Measurements from ENCODE around the gene CEP162.

The CEP162 gene

DNA sequence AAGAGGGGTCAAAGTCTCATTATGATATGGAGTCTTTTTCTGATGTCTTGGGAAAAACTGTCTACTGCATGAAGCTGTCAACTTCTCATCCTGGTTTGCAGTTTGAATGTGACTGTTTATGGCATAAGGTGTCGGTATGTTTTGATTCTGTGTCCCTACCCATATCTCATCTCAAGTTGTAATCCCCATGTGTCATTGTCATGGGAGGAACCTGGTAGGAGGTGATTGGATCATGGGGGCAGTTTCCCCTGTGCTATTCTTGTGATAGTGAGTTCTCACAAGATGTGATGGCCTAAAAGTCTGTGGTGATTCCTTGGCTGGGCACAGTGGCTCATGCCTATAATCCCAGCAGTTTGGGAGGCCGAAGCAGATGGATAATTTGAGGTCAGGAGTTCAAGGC is 146.2 kb downstream of the CEP162 start:
- no peaks in the 10 kb centered on the region for H3K4me1 ChIP-seq (ENCODE audit: control insufficient read depth, insufficient read depth, low read length)
- no peaks in the 10 kb centered on the region for H3K9me3 ChIP-seq (ENCODE audit: control insufficient read depth, insufficient read depth, low read depth, low read length)
- no peaks in the 10 kb centered on the region for H3K36me3 ChIP-seq (ENCODE audit: control insufficient read depth in 2 of 2, insufficient read depth in 1 of 2, low read length in 2 of 2)
- TF ChIP-seq ZNF155 (tag by site-specific recombination; IDR thresholded peaks at IDR 0.05) = no peak
- TF ChIP-seq, protein P1, sequence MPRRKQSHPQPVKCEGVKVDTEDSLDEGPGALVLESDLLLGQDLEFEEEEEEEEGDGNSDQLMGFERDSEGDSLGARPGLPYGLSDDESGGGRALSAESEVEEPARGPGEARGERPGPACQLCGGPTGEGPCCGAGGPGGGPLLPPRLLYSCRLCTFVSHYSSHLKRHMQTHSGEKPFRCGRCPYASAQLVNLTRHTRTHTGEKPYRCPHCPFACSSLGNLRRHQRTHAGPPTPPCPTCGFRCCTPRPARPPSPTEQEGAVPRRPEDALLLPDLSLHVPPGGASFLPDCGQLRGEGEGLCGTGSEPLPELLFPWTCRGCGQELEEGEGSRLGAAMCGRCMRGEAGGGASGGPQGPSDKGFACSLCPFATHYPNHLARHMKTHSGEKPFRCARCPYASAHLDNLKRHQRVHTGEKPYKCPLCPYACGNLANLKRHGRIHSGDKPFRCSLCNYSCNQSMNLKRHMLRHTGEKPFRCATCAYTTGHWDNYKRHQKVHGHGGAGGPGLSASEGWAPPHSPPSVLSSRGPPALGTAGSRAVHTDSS (tag by site-specific recombination; IDR thresholded peaks at IDR 0.05) = no peak
- TF ChIP-seq, protein P2, sequence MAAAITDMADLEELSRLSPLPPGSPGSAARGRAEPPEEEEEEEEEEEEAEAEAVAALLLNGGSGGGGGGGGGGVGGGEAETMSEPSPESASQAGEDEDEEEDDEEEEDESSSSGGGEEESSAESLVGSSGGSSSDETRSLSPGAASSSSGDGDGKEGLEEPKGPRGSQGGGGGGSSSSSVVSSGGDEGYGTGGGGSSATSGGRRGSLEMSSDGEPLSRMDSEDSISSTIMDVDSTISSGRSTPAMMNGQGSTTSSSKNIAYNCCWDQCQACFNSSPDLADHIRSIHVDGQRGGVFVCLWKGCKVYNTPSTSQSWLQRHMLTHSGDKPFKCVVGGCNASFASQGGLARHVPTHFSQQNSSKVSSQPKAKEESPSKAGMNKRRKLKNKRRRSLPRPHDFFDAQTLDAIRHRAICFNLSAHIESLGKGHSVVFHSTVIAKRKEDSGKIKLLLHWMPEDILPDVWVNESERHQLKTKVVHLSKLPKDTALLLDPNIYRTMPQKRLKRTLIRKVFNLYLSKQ (tag by site-specific recombination; IDR thresholded peaks at IDR 0.05; ENCODE audit: borderline replicate concordance) = no peak
- TF ChIP-seq, protein P3, sequence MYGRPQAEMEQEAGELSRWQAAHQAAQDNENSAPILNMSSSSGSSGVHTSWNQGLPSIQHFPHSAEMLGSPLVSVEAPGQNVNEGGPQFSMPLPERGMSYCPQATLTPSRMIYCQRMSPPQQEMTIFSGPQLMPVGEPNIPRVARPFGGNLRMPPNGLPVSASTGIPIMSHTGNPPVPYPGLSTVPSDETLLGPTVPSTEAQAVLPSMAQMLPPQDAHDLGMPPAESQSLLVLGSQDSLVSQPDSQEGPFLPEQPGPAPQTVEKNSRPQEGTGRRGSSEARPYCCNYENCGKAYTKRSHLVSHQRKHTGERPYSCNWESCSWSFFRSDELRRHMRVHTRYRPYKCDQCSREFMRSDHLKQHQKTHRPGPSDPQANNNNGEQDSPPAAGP (tag by site-specific recombination; IDR thresholded peaks at IDR 0.05) = no peak
- no peak for TF ChIP-seq ZNF600 (tag by site-specific recombination; IDR thresholded peaks at IDR 0.05)
- no peak overlapping the region for H3K4me3 ChIP-seq (ENCODE audit: low read depth, low read length)
- ChIA-PET POLR2A (no interaction called here), CTCF (no interaction called here)
- H3K27ac ChIP-seq (ENCODE audit: extremely low read depth, low read depth, low read length) = no peak overlapping the region

DNA sequence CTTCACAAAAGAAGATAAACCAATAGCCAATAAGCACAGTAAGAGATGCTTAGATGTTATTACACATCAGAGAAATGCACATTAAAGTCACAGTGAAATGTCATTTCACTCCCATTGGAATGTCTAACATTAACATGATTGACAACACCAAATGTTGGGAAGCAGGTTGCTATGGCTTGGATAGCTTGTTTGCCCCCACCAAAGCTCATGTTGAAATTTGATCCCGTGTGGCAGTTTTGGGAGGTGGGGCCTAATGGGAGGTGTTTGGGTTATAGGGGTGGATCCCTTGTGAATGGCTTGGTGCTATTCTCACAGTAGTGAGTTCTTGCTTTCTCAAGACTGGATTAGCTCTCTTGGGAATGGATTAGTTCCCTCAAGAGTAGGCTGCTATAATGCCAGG is 149.1 kb downstream of the CEP162 start:
- Histone ChIP-seq H3K36me3 (ENCODE audit: control insufficient read depth in 2 of 2, insufficient read depth in 1 of 2, low read length in 2 of 2) (no peaks in the 10 kb centered on the region), H3K27ac (ENCODE audit: extremely low read depth, low read depth, low read length) (no peak overlapping the region), H3K4me1 (ENCODE audit: control insufficient read depth, insufficient read depth, low read length) (no peaks in the 10 kb centered on the region), H3K4me3 (ENCODE audit: low read depth, low read length) (no peak overlapping the region), H3K9me3 (ENCODE audit: control insufficient read depth, insufficient read depth, low read depth, low read length) (no peaks in the 10 kb centered on the region)
- ChIA-PET CTCF (interaction anchor here (0.7 kb wide), 1 partner anchor 144 kb away, joined by 3 read pairs; no protein-coding TSS in a partner anchor), POLR2A (no interaction called here)
- TF ChIP-seq EGR2 (tag by site-specific recombination; IDR thresholded peaks at IDR 0.05; ENCODE audit: low read depth) = no peak

DNA sequence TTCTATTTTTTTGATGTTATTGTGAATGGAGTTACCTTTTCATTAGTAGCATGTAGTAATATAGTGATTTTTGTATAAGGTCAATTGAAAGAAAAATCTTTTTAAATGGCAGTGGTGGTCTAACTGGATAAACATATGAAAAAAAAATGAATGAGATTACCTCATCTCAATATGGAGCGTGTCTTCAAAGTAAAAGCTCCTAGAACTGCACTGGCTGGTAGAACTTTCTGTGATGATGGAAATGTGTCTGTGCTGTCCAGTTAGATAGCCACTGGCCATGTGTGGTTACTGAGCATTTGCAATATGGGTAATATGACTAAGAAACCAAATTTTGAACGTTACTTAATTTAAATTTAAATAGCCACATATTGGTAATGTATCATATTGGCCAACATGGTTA is 149.8 kb downstream of the CEP162 start:
- no peaks in the 10 kb centered on the region for H3K4me1 ChIP-seq (ENCODE audit: control insufficient read depth, insufficient read depth, low read length)
- CTCF ChIA-PET = no interaction called here
- POLR2A ChIA-PET = no interaction called here
- no peak overlapping the region for H3K4me3 ChIP-seq (ENCODE audit: low read depth, low read length)
- H3K27ac ChIP-seq (ENCODE audit: extremely low read depth, low read depth, low read length) = no peak overlapping the region
- no peaks in the 10 kb centered on the region for H3K36me3 ChIP-seq (ENCODE audit: control insufficient read depth in 2 of 2, insufficient read depth in 1 of 2, low read length in 2 of 2)
- no peaks in the 10 kb centered on the region for H3K9me3 ChIP-seq (ENCODE audit: control insufficient read depth, insufficient read depth, low read depth, low read length)
- TF ChIP-seq FEZF1 (tag by site-specific recombination; IDR thresholded peaks at IDR 0.05) (no peak), ZBTB1 (tag by site-specific recombination; IDR thresholded peaks at IDR 0.05) (no peak), ZFP41 (tag by site-specific recombination; IDR thresholded peaks at IDR 0.05; ENCODE audit: borderline replicate concordance) (no peak), ZBTB7A (tag by site-specific recombination; IDR thresholded peaks at IDR 0.05; ENCODE audit: low read depth) (no peak), ZNF514 (tag by site-specific recombination; IDR thresholded peaks at IDR 0.05) (no peak), ZNF677 (tag by site-specific recombination; IDR thresholded peaks at IDR 0.05) (no peak), ZBTB48 (tag by site-specific recombination; IDR thresholded peaks at IDR 0.05) (no peak), ZNF223 (tag by site-specific recombination; IDR thresholded peaks at IDR 0.05) (no peak), WT1 (tag by site-specific recombination; IDR thresholded peaks at IDR 0.05) (no peak), BCL11B (tag by site-specific recombination; IDR thresholded peaks at IDR 0.05; ENCODE audit: low read depth) (no peak), IKZF3 (tag by site-specific recombination; IDR thresholded peaks at IDR 0.05) (no peak), ZNF146 (tag by site-specific recombination; IDR thresholded peaks at IDR 0.05) (no peak), ZNF660 (tag by site-specific recombination; IDR thresholded peaks at IDR 0.05) (no peak), ZNF473 (tag by site-specific recombination; IDR thresholded peaks at IDR 0.05) (no peak)
- TF ChIP-seq, protein P4, sequence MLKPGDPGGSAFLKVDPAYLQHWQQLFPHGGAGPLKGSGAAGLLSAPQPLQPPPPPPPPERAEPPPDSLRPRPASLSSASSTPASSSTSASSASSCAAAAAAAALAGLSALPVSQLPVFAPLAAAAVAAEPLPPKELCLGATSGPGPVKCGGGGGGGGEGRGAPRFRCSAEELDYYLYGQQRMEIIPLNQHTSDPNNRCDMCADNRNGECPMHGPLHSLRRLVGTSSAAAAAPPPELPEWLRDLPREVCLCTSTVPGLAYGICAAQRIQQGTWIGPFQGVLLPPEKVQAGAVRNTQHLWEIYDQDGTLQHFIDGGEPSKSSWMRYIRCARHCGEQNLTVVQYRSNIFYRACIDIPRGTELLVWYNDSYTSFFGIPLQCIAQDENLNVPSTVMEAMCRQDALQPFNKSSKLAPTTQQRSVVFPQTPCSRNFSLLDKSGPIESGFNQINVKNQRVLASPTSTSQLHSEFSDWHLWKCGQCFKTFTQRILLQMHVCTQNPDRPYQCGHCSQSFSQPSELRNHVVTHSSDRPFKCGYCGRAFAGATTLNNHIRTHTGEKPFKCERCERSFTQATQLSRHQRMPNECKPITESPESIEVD (tag by site-specific recombination; IDR thresholded peaks at IDR 0.05) = no peak
- TF ChIP-seq, protein P5, sequence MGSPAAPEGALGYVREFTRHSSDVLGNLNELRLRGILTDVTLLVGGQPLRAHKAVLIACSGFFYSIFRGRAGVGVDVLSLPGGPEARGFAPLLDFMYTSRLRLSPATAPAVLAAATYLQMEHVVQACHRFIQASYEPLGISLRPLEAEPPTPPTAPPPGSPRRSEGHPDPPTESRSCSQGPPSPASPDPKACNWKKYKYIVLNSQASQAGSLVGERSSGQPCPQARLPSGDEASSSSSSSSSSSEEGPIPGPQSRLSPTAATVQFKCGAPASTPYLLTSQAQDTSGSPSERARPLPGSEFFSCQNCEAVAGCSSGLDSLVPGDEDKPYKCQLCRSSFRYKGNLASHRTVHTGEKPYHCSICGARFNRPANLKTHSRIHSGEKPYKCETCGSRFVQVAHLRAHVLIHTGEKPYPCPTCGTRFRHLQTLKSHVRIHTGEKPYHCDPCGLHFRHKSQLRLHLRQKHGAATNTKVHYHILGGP (tag by site-specific recombination; IDR thresholded peaks at IDR 0.05) = no peak

Measured in HEK293 (cell line).